HepG2 (cell line): Measurements from ENCODE around the gene GNPAT. TPM values are rescaled to one million over a fixed set of nuclear protein-coding genes. Genes with fewer than 3 reads are reported as not detected.
A peak's percentile ranks its signal among the peaks of the same experiment; 100 is the strongest.

Experiments
- BHLHE40 ChIP-seq: IDR thresholded peaks from 2 replicates; pipeline ENCODE4 v1.6.1; 2011; ENCODE audit warnings: low read length, improper control_type of control experiment
- CHD2 ChIP-seq: IDR thresholded peaks from 2 replicates; pipeline ENCODE4 v1.6.1; 2011; ENCODE audit warnings: low read depth, low read length, improper control_type of control experiment
- EHMT2 ChIP-seq: fragments of 200-600 bp; sonication (generic); IDR thresholded peaks from 2 replicates; pipeline ENCODE4 v1.7.0; 2017; ENCODE audit warnings: antibody characterized with exemption, low read depth, low read length, borderline replicate concordance
- FOSL2 ChIP-seq: sonication (generic); formaldehyde crosslinking; IDR thresholded peaks from 2 replicates; pipeline ENCODE4 v1.4.0; 2020; ENCODE audit warnings: missing genetic modification reagents
- FOXJ3 ChIP-seq: sonication (generic); formaldehyde crosslinking; IDR thresholded peaks from 2 replicates; pipeline ENCODE4 v1.4.0; 2020; ENCODE audit warnings: missing genetic modification reagents, mild to moderate bottlenecking, borderline replicate concordance
- GATAD2A ChIP-seq: IDR thresholded peaks from 2 replicates; pipeline ENCODE4 v1.6.1; 2016
- HES4 ChIP-seq: sonication (generic); formaldehyde crosslinking; IDR thresholded peaks from 2 replicates; pipeline ENCODE4 v1.9.0; 2021; ENCODE audit warnings: mild to moderate bottlenecking, missing genetic modification reagents, borderline replicate concordance
- HNF4A ChIP-seq: sonication (generic); formaldehyde crosslinking; IDR thresholded peaks from 2 replicates; pipeline ENCODE4 v1.4.0; 2020; ENCODE audit warnings: missing genetic modification reagents
- HOXA3 ChIP-seq: sonication (generic); formaldehyde crosslinking; IDR thresholded peaks from 2 replicates; pipeline ENCODE4 v1.5.0; 2020; ENCODE audit warnings: missing genetic modification reagents
- MIER2 ChIP-seq: IDR thresholded peaks from 2 replicates; pipeline ENCODE4 v1.6.1; 2016; ENCODE audit warnings: missing biosample characterization, missing genetic modification reagents
- NAIF1 ChIP-seq: sonication (generic); formaldehyde crosslinking; IDR thresholded peaks from 2 replicates; pipeline ENCODE4 v1.5.0; 2020; ENCODE audit warnings: mild to moderate bottlenecking, missing genetic modification reagents, borderline replicate concordance
- NFYB ChIP-seq: sonication (generic); formaldehyde crosslinking; IDR thresholded peaks from 2 replicates; pipeline ENCODE4 v1.4.0; 2020; ENCODE audit warnings: missing genetic modification reagents
- NR1H2 ChIP-seq: sonication (generic); formaldehyde crosslinking; IDR thresholded peaks from 2 replicates; pipeline ENCODE4 v1.8.1; 2022; ENCODE audit warnings: low read depth, missing genetic modification reagents, borderline replicate concordance
- RCOR2 ChIP-seq: IDR thresholded peaks from 2 replicates; pipeline ENCODE4 v1.6.1; 2016; ENCODE audit warnings: missing biosample characterization, missing genetic modification reagents
- SMC3 ChIP-seq: IDR thresholded peaks from 2 replicates; pipeline ENCODE4 v1.6.1; 2011; ENCODE audit warnings: low read length, improper control_type of control experiment
- SNAI1 ChIP-seq: sonication (generic); formaldehyde crosslinking; IDR thresholded peaks from 2 replicates; pipeline ENCODE4 v1.5.0; 2020; ENCODE audit warnings: mild to moderate bottlenecking, missing genetic modification reagents, borderline replicate concordance
- SPEN ChIP-seq: sonication (generic); formaldehyde crosslinking; IDR thresholded peaks from 2 replicates; pipeline ENCODE4 v1.5.1; 2020; ENCODE audit warnings: low read depth, mild to moderate bottlenecking, missing genetic modification reagents
- TAF1 ChIP-seq: sonication (generic); formaldehyde crosslinking; IDR thresholded peaks from 2 replicates; pipeline ENCODE4 v1.4.0; 2020; ENCODE audit warnings: missing genetic modification reagents
- TCF7L2 ChIP-seq: IDR thresholded peaks from 2 replicates; pipeline ENCODE4 v1.6.1; 2011; ENCODE audit warnings: mild to moderate bottlenecking, low read depth, low read length, moderate library complexity
- YEATS4 ChIP-seq: sonication (generic); formaldehyde crosslinking; IDR thresholded peaks from 2 replicates; pipeline ENCODE4 v1.4.0; 2020; ENCODE audit warnings: missing genetic modification reagents, borderline replicate concordance
- ZBTB37 ChIP-seq: sonication (generic); formaldehyde crosslinking; IDR thresholded peaks from 2 replicates; pipeline ENCODE4 v1.4.0; 2020; ENCODE audit warnings: mild to moderate bottlenecking, missing genetic modification reagents
- ZMYM3 ChIP-seq: sonication (generic); formaldehyde crosslinking; IDR thresholded peaks from 2 replicates; pipeline ENCODE4 v1.5.1; 2020; ENCODE audit warnings: mild to moderate bottlenecking, missing genetic modification reagents
- ZNF382 ChIP-seq: sonication (generic); formaldehyde crosslinking; IDR thresholded peaks from 2 replicates; pipeline ENCODE4 v1.5.0; 2020; ENCODE audit warnings: missing genetic modification reagents, mild to moderate bottlenecking, borderline replicate concordance
- ZNF530 ChIP-seq: sonication (generic); formaldehyde crosslinking; IDR thresholded peaks from 2 replicates; pipeline ENCODE4 v1.5.0; 2020; ENCODE audit warnings: low read depth, mild to moderate bottlenecking, missing genetic modification reagents
- ZNF7 ChIP-seq: IDR thresholded peaks from 2 replicates; pipeline ENCODE4 v1.6.1; 2016; ENCODE audit warnings: missing biosample characterization, missing genetic modification reagents
- ZNF781 ChIP-seq: sonication (generic); formaldehyde crosslinking; IDR thresholded peaks from 2 replicates; pipeline ENCODE4 v1.5.1; 2020; ENCODE audit warnings: borderline replicate concordance, mild to moderate bottlenecking, missing genetic modification reagents; ENCODE audit errors: not compliant biosample characterization
- ZSCAN12 ChIP-seq: sonication (generic); formaldehyde crosslinking; IDR thresholded peaks from 2 replicates; pipeline ENCODE4 v1.9.0; 2021; ENCODE audit warnings: mild to moderate bottlenecking, missing genetic modification reagents
- polyA plus RNA-seq, 8 experiments: library from polyadenylated mRNA; depleted of rRNA in 3 of 8; stranded (reverse) in 7 of 8; unstranded in 1 of 8; fragments of >200 nt; fragmentation: Illumina TruSeq in 4 of 8; extraction: Trizol in 4 of 8; gene quantifications; 2 replicates each; pipeline versions ENCODE4 v1.2.1 to v1.2.3, GENCODE V29; 2011 to 2016; ENCODE audit warnings: low read depth in 4 of 8, missing spikeins in 1 of 8, mixed read lengths in 1 of 8; ENCODE audit not compliant: insufficient read depth in 1 of 8
- total RNA-seq, 5 experiments: library from RNA; depleted of rRNA; stranded (reverse); fragments of >200 nt; fragmentation: Illumina TruSeq; extraction: Trizol; gene quantifications; 2 replicates each; pipeline ENCODE4 v1.2.3, GENCODE V29; 2016; ENCODE audit warnings: low read depth in 1 of 5
- TF ChIP-seq, protein P1 (sequence below): sonication (generic); formaldehyde crosslinking; IDR thresholded peaks from 2 replicates; pipeline ENCODE4 v1.5.1; 2020; ENCODE audit warnings: mild to moderate bottlenecking, missing genetic modification reagents, borderline replicate concordance
- TF ChIP-seq, protein P2 (sequence below): IDR thresholded peaks from 2 replicates; pipeline ENCODE4 v1.6.1; 2012; ENCODE audit warnings: inconsistent platforms

Gene GNPAT
- total and polyA plus RNA-seq, 2 of the 13 experiments (the other 11 are each of a cell fraction or from before 2014, with no cell fraction given) = 58.3 to 114 TPM

GRCh38 chr1:231233735-231234417 is 7.1 kb upstream of the GNPAT start (continued):
- TF ChIP-seq NAIF1 (CRISPR knock-in tag) (0 out of 2 replicates have a peak, but pooled peaks have one; percentile 28), GATAD2A (CRISPR knock-in tag) (peak; percentile 91), TAF1 (CRISPR knock-in tag) (peak; percentile 37; the same call in 1 of the 2 replicates), ZNF382 (CRISPR knock-in tag) (no peak), ZNF530 (no peak), SPEN (peak; percentile 47; the same call in 1 of the 2 replicates), EHMT2 (0 out of 2 replicates have a peak, but pooled peaks have one; percentile 58), NR1H2 (CRISPR knock-in tag) (no peak), TCF7L2 (peak; percentile 44; the same call in 1 of the 2 replicates), RCOR2 (peak; percentile 18; the same call in 1 of the 2 replicates), HES4 (CRISPR knock-in tag) (no peak), SNAI1 (CRISPR knock-in tag) (no peak), SMC3 (no peak), BHLHE40 (no peak), ZNF7 (no peak), FOXJ3 (CRISPR knock-in tag) (peak; percentile 92; the same call in 1 of the 2 replicates), NFYB (CRISPR knock-in tag) (peak; percentile 6; the same call in 1 of the 2 replicates), HNF4A (CRISPR knock-in tag) (peak; percentile 91), YEATS4 (CRISPR knock-in tag) (0 out of 2 replicates have a peak, but pooled peaks have one; percentile 10), ZBTB37 (CRISPR knock-in tag) (peak; percentile 63; the same call in 1 of the 2 replicates), CHD2 (no peak), FOSL2 (peak; percentile 95), MIER2 (CRISPR knock-in tag) (0 out of 2 replicates have a peak, but pooled peaks have one; percentile 11), ZMYM3 (CRISPR knock-in tag) (peak; percentile 84), ZNF781 (CRISPR knock-in tag) (no peak), HOXA3 (CRISPR knock-in tag) (peak; percentile 35), ZSCAN12 (CRISPR knock-in tag) (no peak)
- TF ChIP-seq, protein P1, sequence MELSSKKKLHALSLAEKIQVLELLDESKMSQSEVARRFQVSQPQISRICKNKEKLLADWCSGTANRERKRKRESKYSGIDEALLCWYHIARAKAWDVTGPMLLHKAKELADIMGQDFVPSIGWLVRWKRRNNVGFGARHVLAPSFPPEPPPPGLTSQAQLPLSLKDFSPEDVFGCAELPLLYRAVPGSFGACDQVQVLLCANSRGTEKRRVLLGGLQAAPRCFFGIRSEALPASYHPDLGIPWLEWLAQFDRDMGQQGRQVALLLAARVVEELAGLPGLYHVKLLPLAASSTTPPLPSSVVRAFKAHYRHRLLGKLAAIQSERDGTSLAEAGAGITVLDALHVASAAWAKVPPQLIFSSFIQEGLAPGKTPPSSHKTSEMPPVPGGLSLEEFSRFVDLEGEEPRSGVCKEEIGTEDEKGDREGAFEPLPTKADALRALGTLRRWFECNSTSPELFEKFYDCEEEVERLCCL (CRISPR knock-in tag) = no peak
- TF ChIP-seq, protein P2, sequence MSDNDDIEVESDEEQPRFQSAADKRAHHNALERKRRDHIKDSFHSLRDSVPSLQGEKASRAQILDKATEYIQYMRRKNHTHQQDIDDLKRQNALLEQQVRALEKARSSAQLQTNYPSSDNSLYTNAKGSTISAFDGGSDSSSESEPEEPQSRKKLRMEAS = no peak
